Effector memory CD8-positive, alpha-beta T cell (primary cell): ENCODE data around the gene C17orf58.
"Not testable (repeated sequence)": the region's sequence is repeated elsewhere in the genome, so short reads cannot be mapped to it uniquely, and the experiment has no call there.

Source experiments
- ATAC-seq: fragments of 150-1000 bp; cut with Tn5 transposase; replicated peaks from 2 replicates; pipeline ENCODE4 v1.10.0; 2021; ENCODE audit warnings: mild to moderate bottlenecking, moderate library complexity
- DNase-seq, 3 experiments: peaks; one replicate each; pipeline ENCODE4 v3.0.0; 2021
- H3K27ac Mint-ChIP-seq, 2 donors: one replicate each; pipeline ENCODE4 v1.8.0; 2022; ENCODE audit warnings: mild to moderate bottlenecking in 2 of 2, mixed read lengths in 2 of 2, moderate library complexity in 2 of 2
- H3K27me3 Mint-ChIP-seq, 2 donors: one replicate each; pipeline ENCODE4 v1.8.0; 2022; ENCODE audit warnings: mixed read lengths in 2 of 2
- H3K36me3 Mint-ChIP-seq: one replicate; pipeline ENCODE4 v1.8.0; 2022; ENCODE audit warnings: mild to moderate bottlenecking, moderate library complexity, mixed read lengths; ENCODE audit not compliant: insufficient read depth
- H3K4me1 Mint-ChIP-seq, 2 donors: one replicate each; pipeline ENCODE4 v1.8.0; 2022; ENCODE audit warnings: low read depth in 2 of 2, mixed read lengths in 2 of 2
- H3K4me3 Mint-ChIP-seq, 2 donors: one replicate each; pipeline ENCODE4 v1.8.0; 2022; ENCODE audit warnings: mild to moderate bottlenecking in 2 of 2, mixed read lengths in 2 of 2, moderate library complexity in 2 of 2
- H3K9me3 Mint-ChIP-seq, 2 donors: one replicate each; pipeline ENCODE4 v1.8.0; 2022; ENCODE audit warnings: mixed read lengths in 2 of 2
- total RNA-seq, 9 experiments: gene quantifications; one replicate each; lab custom pipeline; 2026; lab: John Stamatoyannopoulos, UW

Gene C17orf58
- total RNA-seq, result 0.42 to 28.0 (median 1.7) reads per million in 9 experiments

DNA sequence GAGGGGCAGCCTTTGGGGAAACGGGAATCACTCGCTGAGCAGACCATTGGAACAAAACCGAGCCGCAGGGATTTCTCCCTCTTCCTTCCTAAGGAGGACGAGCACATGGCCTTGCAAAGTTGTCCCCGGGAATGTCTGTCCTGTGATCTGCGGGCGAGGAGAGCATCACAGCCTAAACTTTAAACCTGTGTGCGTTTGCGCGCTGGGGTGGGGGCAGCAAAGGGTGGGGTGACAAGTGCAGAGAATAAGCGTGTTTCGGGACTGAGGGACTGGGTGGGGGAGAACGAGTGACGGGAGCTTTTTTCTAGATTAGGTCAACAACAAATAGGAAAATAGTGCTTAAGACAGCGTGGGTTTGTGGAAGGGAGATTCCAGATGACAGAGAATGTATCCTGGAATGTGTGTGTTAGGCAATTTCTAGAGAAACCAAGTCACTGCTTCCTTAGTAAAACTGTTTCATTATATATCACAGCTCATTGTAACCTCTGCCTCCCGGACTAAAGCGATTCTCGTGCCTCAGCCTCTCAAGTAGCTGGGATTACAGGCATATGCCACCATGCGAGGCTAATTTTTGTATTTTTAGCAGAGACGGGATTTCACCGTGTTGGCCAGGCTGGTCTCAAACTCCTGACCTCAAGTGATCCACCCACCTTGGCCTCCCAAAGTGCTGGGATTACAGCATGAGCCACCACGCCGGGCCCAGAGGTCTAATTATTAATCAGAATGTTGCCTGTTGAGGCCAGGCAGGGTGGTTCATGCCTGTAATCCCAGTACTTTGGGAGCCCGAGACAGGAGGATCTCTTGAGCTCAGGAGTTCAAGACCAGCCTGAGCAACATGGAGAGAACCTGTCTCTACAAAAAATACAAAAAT lies at the start of gene C17orf58:
TSS of gene C17orf58 (minus strand) at position 169 of the 871 bp plus-strand sequence. CDS start 271 bp downstream, outside the sequence.
- H3K4me3 Mint-ChIP-seq, result peak within 1 kb of the TSS; percentile 88 to 89
- H3K27me3 Mint-ChIP-seq, result peaks cover 9 to 16% of the 10 kb centered on the region in 2 donors
- not testable (repeated sequence) for H3K9me3 Mint-ChIP-seq, ATAC-seq, DNase-seq
- H3K27ac Mint-ChIP-seq, result peak within 1 kb of the TSS; percentile 49 to 79
- H3K4me1 Mint-ChIP-seq, result peaks cover 24% of the 10 kb centered on the region in 2 donors
- peaks cover 16% of the 10 kb centered on the region for H3K36me3 Mint-ChIP-seq

GRCh38 chr17:68036304-68037147 lies 40.3 kb upstream of the C17orf58 start:
- ATAC-seq (no peak), DNase-seq (no peak)
- Mint-ChIP-seq H3K4me1 (peaks cover 5 to 13% of the 10 kb centered on the region in 2 donors), H3K27ac (peak overlapping the region; percentile 94 to 95), H3K4me3 (peak overlapping the region; percentile 83 to 85), H3K27me3 (no peaks in the 10 kb centered on the region), H3K36me3 (peaks cover 46% of the 10 kb centered on the region), H3K9me3 (no peaks in the 10 kb centered on the region)

GRCh38 chr17:68035523-68036303 lies 39.4 kb upstream of the C17orf58 start, which contains the start of gene KPNA2:
Gene KPNA2 (plus strand): TSS chr17:68035735. CDS start chr17:68037133, 1,398 bp downstream.
- Mint-ChIP-seq H3K4me3 (peak within 1 kb of the TSS; percentile 83 to 85), H3K36me3 (peaks cover 38% of the 10 kb centered on the region), H3K27ac (peak within 1 kb of the TSS; percentile 94 to 95), H3K9me3 (no peaks in the 10 kb centered on the region), H3K4me1 (peaks cover 5 to 13% of the 10 kb centered on the region in 2 donors), H3K27me3 (no peaks in the 10 kb centered on the region)
- peak; percentile 86 for ATAC-seq
- peak; percentile 89 to 94 (median 91) for DNase-seq

GRCh38 chr17:68035131-68035522 lies 38.9 kb upstream of the C17orf58 start:
- peak; percentile 79 for ATAC-seq

GRCh38 chr17:68034452-68034776 lies 38.1 kb upstream of the C17orf58 start:
- no peak for ATAC-seq
- Mint-ChIP-seq H3K4me1 (peaks cover 5 to 13% of the 10 kb centered on the region in 2 donors), H3K9me3 (no peaks in the 10 kb centered on the region), H3K4me3 (no peak overlapping the region), H3K27ac (no peak overlapping the region), H3K27me3 (no peaks in the 10 kb centered on the region), H3K36me3 (peaks cover 27% of the 10 kb centered on the region)
- no peak for DNase-seq

More at GRCh38 chr17:68035131-68035522, 38.9 kb upstream of the C17orf58 start:
- peak overlapping the region; percentile 94 to 95 for H3K27ac Mint-ChIP-seq
- DNase-seq, result no peak
- H3K4me3 Mint-ChIP-seq, result peak overlapping the region; percentile 83 to 85
- peaks cover 5 to 13% of the 10 kb centered on the region in 2 donors for H3K4me1 Mint-ChIP-seq
- no peaks in the 10 kb centered on the region for H3K27me3 Mint-ChIP-seq
- H3K9me3 Mint-ChIP-seq, result no peaks in the 10 kb centered on the region
- peaks cover 35% of the 10 kb centered on the region for H3K36me3 Mint-ChIP-seq

DNA sequence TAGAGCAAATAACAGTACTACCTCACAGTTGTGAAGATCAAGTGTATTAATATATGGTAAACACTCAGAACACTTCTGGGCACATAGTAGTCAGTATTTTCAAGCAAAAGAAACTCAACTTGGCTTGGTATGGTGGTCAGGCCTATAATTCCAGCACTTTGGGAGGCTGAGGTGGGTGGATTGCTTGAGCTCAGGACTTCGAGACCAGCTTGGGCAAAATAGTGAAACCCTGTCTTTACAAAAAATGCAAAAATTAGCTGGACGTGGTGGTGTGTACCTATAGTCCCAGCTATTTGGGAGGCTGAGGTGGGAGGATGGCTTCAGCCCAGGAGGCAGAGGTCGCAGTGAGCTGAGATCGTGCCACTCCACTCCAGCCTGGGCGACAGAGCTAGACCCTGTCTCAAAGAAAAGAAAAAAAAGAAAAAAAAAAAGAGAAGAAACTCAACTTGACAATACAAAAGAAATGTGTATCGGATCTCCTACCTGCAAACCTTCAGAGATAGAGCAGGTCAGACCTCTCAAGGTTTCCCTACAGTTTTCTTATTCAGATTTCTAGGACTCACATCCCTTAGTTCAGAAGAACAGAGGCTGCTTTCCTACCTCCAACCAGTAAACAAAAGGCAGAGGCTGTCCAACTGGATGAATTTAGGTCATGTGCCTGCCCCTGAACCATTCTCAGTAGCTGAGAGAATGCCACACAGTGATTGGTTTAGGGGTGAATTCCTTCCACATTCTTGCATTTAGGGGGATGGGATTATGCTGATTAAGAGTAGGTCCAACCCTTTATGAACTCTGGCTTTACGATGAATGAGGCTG lies 37.6 kb upstream of the C17orf58 start:
- Mint-ChIP-seq H3K27me3 (no peaks in the 10 kb centered on the region), H3K4me3 (no peak overlapping the region), H3K4me1 (peaks cover 5 to 13% of the 10 kb centered on the region in 2 donors), H3K9me3 (no peaks in the 10 kb centered on the region), H3K36me3 (peaks cover 23% of the 10 kb centered on the region), H3K27ac (no peak overlapping the region)
- ATAC-seq (no peak), DNase-seq (no peak)

DNA sequence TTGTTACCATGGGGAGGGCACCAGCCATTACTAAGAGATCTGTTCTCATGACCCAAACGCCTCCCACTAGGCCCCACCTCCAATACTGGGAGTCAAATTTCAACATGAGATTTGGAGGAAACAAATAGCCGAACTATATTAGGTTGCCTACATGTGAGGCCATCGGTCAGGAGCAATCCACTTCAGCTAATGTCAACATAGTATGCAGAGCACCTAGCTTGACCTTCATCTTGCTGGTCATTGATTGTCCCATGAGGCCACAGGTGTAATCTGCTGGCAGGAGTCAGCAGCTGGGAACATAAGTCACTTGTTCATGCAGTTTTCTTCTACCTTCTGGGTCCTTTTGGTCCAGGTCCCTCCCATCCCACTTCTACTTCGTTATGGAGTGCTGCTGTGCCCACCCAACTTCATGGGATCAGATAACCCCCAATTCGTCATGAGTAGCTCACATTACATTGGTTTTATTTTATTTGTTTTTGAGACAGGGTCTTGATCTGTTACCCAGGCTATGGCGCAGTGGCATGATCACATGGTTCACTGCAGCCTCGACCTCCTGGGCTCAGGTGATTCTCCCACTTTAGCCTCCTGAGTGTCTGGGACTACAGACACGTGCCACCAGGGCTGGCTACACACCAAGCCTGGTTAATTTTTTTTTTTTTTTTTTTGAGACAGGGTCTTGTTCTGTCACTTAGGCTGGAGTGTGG lies 33.4 kb upstream of the C17orf58 start:
- H3K36me3 Mint-ChIP-seq, result no peaks in the 10 kb centered on the region
- H3K9me3 Mint-ChIP-seq, result no peaks in the 10 kb centered on the region
- no peaks in the 10 kb centered on the region for H3K4me1 Mint-ChIP-seq
- no peak for ATAC-seq
- no peak overlapping the region for H3K27ac Mint-ChIP-seq
- no peaks in the 10 kb centered on the region for H3K27me3 Mint-ChIP-seq
- no peak for DNase-seq
- H3K4me3 Mint-ChIP-seq, result no peak overlapping the region

DNA sequence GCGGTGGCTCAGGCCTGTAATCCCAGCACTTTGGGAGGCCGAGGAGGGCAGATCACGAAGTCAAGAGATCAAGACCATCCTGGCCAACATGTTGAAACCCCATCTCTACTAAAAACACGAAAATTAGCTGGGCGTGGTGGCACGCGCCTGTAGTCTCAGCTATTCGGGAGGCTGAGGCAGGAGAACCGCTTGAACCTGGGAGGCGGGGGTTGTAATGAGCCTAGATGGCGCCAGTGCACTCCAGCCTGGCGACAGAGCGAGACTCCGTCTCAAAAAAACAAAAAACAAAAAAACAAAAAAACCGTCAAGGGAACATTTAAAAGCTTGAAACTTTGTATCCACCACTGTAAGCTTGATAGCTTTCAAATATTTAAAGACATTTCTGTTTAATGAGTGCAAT lies 26.3 kb upstream of the C17orf58 start:
- H3K27me3 Mint-ChIP-seq, DNase-seq, H3K4me3 Mint-ChIP-seq, H3K9me3 Mint-ChIP-seq, H3K27ac Mint-ChIP-seq, ATAC-seq: not testable (repeated sequence)
- Mint-ChIP-seq H3K4me1 (peaks cover 12 to 16% of the 10 kb centered on the region in 2 donors), H3K36me3 (peaks cover 30% of the 10 kb centered on the region)

DNA sequence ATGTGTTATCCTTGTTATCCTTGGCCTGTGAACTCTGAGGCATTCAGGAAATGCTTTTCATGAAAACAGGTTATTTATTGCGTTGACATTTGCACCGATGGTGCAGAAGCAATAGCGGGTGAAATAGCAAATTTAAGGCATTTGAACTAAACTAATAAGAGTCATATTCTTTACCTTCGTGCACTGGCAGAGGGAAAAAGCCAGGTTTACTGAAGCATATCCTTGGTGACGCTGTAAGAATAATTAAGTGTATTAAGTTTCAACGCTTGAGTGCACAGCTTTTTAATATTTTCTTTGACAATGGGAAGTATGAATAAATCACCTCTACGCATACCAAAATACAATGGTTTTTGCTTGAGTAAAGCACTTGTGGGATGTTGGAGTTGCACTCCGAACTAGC lies 25.7 kb upstream of the C17orf58 start:
- peaks cover 6 to 10% of the 10 kb centered on the region in 2 donors for H3K27me3 Mint-ChIP-seq
- peaks cover 12 to 19% of the 10 kb centered on the region in 2 donors for H3K4me1 Mint-ChIP-seq
- ATAC-seq (no peak), DNase-seq (no peak)
- H3K9me3 Mint-ChIP-seq, result peaks cover 0 to 3% of the 10 kb centered on the region in 2 donors
- H3K4me3 Mint-ChIP-seq, result no peak overlapping the region
- peaks cover 30% of the 10 kb centered on the region for H3K36me3 Mint-ChIP-seq
- no peak overlapping the region for H3K27ac Mint-ChIP-seq

GRCh38 chr17:68020791-68021190 lies 24.5 kb upstream of the C17orf58 start:
- not testable (repeated sequence) for DNase-seq, H3K9me3 Mint-ChIP-seq, H3K27me3 Mint-ChIP-seq, ATAC-seq
- Mint-ChIP-seq H3K27ac (peak overlapping the region; percentile 100), H3K4me3 (peak overlapping the region; percentile 88 to 89), H3K4me1 (peaks cover 12 to 20% of the 10 kb centered on the region in 2 donors), H3K36me3 (peaks cover 30% of the 10 kb centered on the region)

- DNase-seq, result no peak
Measured at GRCh38 chr17:68020409-68020756, 24.1 kb upstream of the C17orf58 start.

More at GRCh38 chr17:68020409-68020756, 24.1 kb upstream of the C17orf58 start:
- ATAC-seq, result no peak
- H3K36me3 Mint-ChIP-seq, result peaks cover 30% of the 10 kb centered on the region
- peaks cover 12 to 20% of the 10 kb centered on the region in 2 donors for H3K4me1 Mint-ChIP-seq
- H3K27ac Mint-ChIP-seq, result peak overlapping the region; percentile 100
- H3K27me3 Mint-ChIP-seq, result peaks cover 6 to 10% of the 10 kb centered on the region in 2 donors
- peak overlapping the region; percentile 88 to 89 for H3K4me3 Mint-ChIP-seq
- peaks cover 0 to 3% of the 10 kb centered on the region in 2 donors for H3K9me3 Mint-ChIP-seq
